ENCODE measurements around the gene PPP4R3A. TPM values are rescaled to one million over a fixed set of nuclear protein-coding genes. Genes with fewer than 3 reads are reported as not detected.
A peak's percentile ranks its signal among the peaks of the same experiment; 100 is the strongest.

PPP4R3A gene
- total and polyA plus RNA-seq, 2 of the 4 experiments (the other 2 are of a cell fraction) = 28.2 to 28.9 TPM

GRCh38 chr14:91508105-91508504 is 2.0 kb downstream of the PPP4R3A start:
- in situ Hi-C loops (cut with MboI; ENCODE audit: low sequenced_read_pairs) (loop anchor here (25.0 kb wide), 1 partner anchor 1804 kb away; no protein-coding TSS in a partner anchor), intact Hi-C loops (cut with micrococcal nuclease) (loop anchor here (2.0 kb wide), 1 partner anchor 25 kb away; no protein-coding TSS in a partner anchor), dilution Hi-C loops (cut with HindIII; ENCODE audit: low sequenced_read_pairs, unreplicated experiment) (no loop called here)
- Histone ChIP-seq H2AFZ (replicated peaks; ENCODE audit: low read length, poor library complexity) (no peak overlapping the region), H3K56ac (ENCODE audit: extremely low read depth, insufficient read depth, low read length) (no peak overlapping the region), H2BK120ac (ENCODE audit: low read depth, low read length) (no peak overlapping the region), H3K9me3 (ENCODE audit: control insufficient read depth, insufficient read depth, low read length) (no peaks in the 10 kb centered on the region), H2AK5ac (ENCODE audit: low read depth, low read length) (no peak overlapping the region), H3K79me1 (ENCODE audit: low read depth in 1 of 2, low read length in 2 of 2) (peaks cover 1 to 14% of the 10 kb centered on the region in 2 experiments; a peak in 3 of 4 replicates), H2BK15ac (ENCODE audit: low read depth, low read length) (no peak overlapping the region), H3K23ac (ENCODE audit: low read depth, low read length) (no peak overlapping the region; the same call in 1 of the 2 replicates), H3K9me1 (ENCODE audit: insufficient read depth, low read length) (peaks cover 9% of the 10 kb centered on the region), H3K9ac (ENCODE audit: low read depth, low read length) (peak overlapping the region; percentile 92; the same call in 1 of the 2 replicates), H3K27me3 (ENCODE audit: control insufficient read depth, insufficient read depth, low read length) (no peaks in the 10 kb centered on the region), H3K14ac (replicated peaks; ENCODE audit: low read depth, low read length) (no peak overlapping the region), H3K27ac (ENCODE audit: insufficient read depth, low read length) (no peak overlapping the region), H3K4me1 (ENCODE audit: control insufficient read depth, insufficient read depth, low read length) (peaks cover 3% of the 10 kb centered on the region; the same call in 1 of the 2 replicates), H4K8ac (ENCODE audit: low read depth in 2 of 2, low read length in 2 of 2) (no peak overlapping the region), H4K91ac (ENCODE audit: insufficient read depth, low read depth, low read length) (no peak overlapping the region), H3K4ac (ENCODE audit: low read depth, low read length) (no peak overlapping the region), H2BK20ac (ENCODE audit: low read depth, low read length) (no peak overlapping the region), H3K4me3 (ENCODE audit: insufficient read depth, low read depth, low read length) (peak overlapping the region; percentile 100), H3K18ac (ENCODE audit: low read depth, low read length) (no peak overlapping the region), H3K36me3 (ENCODE audit: control insufficient read depth, insufficient read depth, low read length) (peaks cover 8% of the 10 kb centered on the region), H3K4me2 (ENCODE audit: low read depth, low read length) (peak overlapping the region; percentile 89), H4K5ac (ENCODE audit: low read depth, low read length) (no peak overlapping the region), H2BK5ac (ENCODE audit: low read depth, low read length, poor library complexity, severe bottlenecking) (peak overlapping the region; percentile 90), H4K20me1 (ENCODE audit: insufficient read depth, low read length) (peaks cover 58% of the 10 kb centered on the region), H2AK9ac (replicated peaks; ENCODE audit: low read depth, low read length, poor library complexity) (no peak overlapping the region)
- ChIA-PET CTCF (no interaction called here), POLR2A (ENCODE audit: unreplicated experiment) (no interaction called here)
- ATAC-seq (ENCODE audit: low read depth) (no peak), DNase-seq (no peak)
- WGBS, 2 experiments (ENCODE audit: extremely low coverage in 2 of 2, insufficient read length in 1 of 2) = no CpG with 5 or more reads among the region's 2 CpGs
- TF ChIP-seq RFX5 (IDR thresholded peaks at IDR 0.05; ENCODE audit: low read depth, low read length) (no peak), MAFK (IDR thresholded peaks at IDR 0.05; ENCODE audit: low read depth, low read length) (no peak), RCOR1 (IDR thresholded peaks at IDR 0.05; ENCODE audit: insufficient replicate concordance, low read length) (no peak), NFE2L2 (IDR thresholded peaks at IDR 0.05; ENCODE audit: low read depth, low read length) (no peak), MAZ (IDR thresholded peaks at IDR 0.05; ENCODE audit: borderline replicate concordance, low read depth, low read length) (no peak), MXI1 (IDR thresholded peaks at IDR 0.05; ENCODE audit: borderline replicate concordance, low read depth, low read length) (no peak), ELK1 (IDR thresholded peaks at IDR 0.05; ENCODE audit: borderline replicate concordance, low read depth, low read length) (no peak), BHLHE40 (IDR thresholded peaks at IDR 0.05; ENCODE audit: low read depth, low read length) (no peak), RAD21 (IDR thresholded peaks at IDR 0.05; ENCODE audit: low read length) (no peak), CEBPB (IDR thresholded peaks at IDR 0.05; ENCODE audit: low read depth, low read length) (no peak), CHD1 (IDR thresholded peaks at IDR 0.05; ENCODE audit: low read depth, low read length) (no peak), USF2 (IDR thresholded peaks at IDR 0.05; ENCODE audit: low read depth, low read length) (no peak), FOS (IDR thresholded peaks at IDR 0.05; ENCODE audit: low read depth, low read length) (no peak), SMC3 (IDR thresholded peaks at IDR 0.05; ENCODE audit: low read depth, low read length) (no peak), CTCF (conservative IDR thresholded peaks at IDR 0.05; ENCODE audit: low read depth, low read length) (no peak), POLR2A (IDR thresholded peaks at IDR 0.05; ENCODE audit: low read depth, low read length) (no peak)
- TSS peak; percentile 47 for BruUV-seq (replicated peaks)

All from IMR-90 (cell line).